SK-N-MC (cell line): ENCODE measurements around the gene SWAP70.
A peak's percentile ranks its signal among the peaks of the same experiment; 100 is the strongest.

Experiments used
- DNase-seq: peaks from one replicate; pipeline ENCODE4 v3.0.0-alpha.2; 2011; ENCODE audit warnings: low read depth, low spot score
- H3K27ac ChIP-seq: fragments of 200-600 bp; sonication (generic); 2 replicates; pipeline ENCODE4 v1.5.1; 2016; ENCODE audit warnings: mixed run types
- H3K36me3 ChIP-seq: fragments of 200-600 bp; sonication (generic); 2 replicates; pipeline ENCODE4 v1.6.1; 2017; ENCODE audit warnings: antibody characterized with exemption, low read length, mixed read lengths; ENCODE audit not compliant: insufficient read depth
- H3K4me3 ChIP-seq: fragments of 200-600 bp; sonication (generic); 2 replicates; pipeline ENCODE4 v1.5.1; 2016
- H3K9ac ChIP-seq: fragments of 200-600 bp; sonication (generic); 2 replicates; pipeline ENCODE4 v1.8.0; 2017; ENCODE audit warnings: mixed run types, mixed read lengths; ENCODE audit not compliant: insufficient read length
- H3K9me3 ChIP-seq: fragments of 200-600 bp; sonication (generic); 2 replicates; pipeline ENCODE4 v1.6.1; 2017; ENCODE audit warnings: low read depth, mild to moderate bottlenecking, antibody characterized with exemption, low read length, moderate library complexity, mixed read lengths
- EZH2 ChIP-seq: fragments of 200-600 bp; sonication (generic); IDR thresholded peaks from one replicate; pipeline ENCODE4 v1.6.1; 2017; ENCODE audit warnings: antibody characterized with exemption
- FOXP2 ChIP-seq: optimal IDR thresholded peaks from 2 replicates; pipeline ENCODE3; 2011; ENCODE audit warnings: mild to moderate bottlenecking, moderate library complexity; ENCODE audit not compliant: insufficient read depth; ENCODE audit errors: extremely low read length, control extremely low read depth
- POLR2AphosphoS5 ChIP-seq: IDR thresholded peaks from 2 replicates; pipeline ENCODE4 v1.6.1; 2012; ENCODE audit warnings: mild to moderate bottlenecking, low read depth, low read length, borderline replicate concordance

The SWAP70 gene

DNA sequence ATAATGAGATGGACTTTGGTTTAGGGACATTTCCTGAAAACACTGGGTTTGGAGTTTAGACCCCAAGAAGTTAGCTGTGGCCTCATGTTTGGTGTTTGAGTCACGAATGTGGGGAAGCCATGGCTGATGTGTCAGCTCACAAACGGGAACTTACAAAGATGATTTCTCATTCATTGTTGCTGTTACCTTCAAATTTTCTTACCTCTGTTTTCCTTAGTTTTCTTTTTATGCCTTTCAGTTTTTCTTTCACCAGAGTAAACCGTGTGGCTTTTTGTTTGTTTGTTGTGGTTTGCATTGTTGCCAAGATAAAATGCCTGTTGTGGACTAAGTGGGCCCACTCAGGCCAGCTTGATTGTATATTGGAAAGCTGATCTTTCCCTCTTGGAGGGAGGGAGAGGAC lies 89.1 kb downstream of the SWAP70 start:
- TF ChIP-seq FOXP2, result no peak
- no peak for TF ChIP-seq POLR2AphosphoS5
- no peak for TF ChIP-seq EZH2
- no peak overlapping the region for H3K9ac ChIP-seq
- no peaks in the 10 kb centered on the region; the same call in 1 of the 2 replicates for H3K36me3 ChIP-seq
- DNase-seq, result no peak
- no peaks in the 10 kb centered on the region for H3K9me3 ChIP-seq
- H3K4me3 ChIP-seq, result no peak overlapping the region
- no peak overlapping the region for H3K27ac ChIP-seq

DNA sequence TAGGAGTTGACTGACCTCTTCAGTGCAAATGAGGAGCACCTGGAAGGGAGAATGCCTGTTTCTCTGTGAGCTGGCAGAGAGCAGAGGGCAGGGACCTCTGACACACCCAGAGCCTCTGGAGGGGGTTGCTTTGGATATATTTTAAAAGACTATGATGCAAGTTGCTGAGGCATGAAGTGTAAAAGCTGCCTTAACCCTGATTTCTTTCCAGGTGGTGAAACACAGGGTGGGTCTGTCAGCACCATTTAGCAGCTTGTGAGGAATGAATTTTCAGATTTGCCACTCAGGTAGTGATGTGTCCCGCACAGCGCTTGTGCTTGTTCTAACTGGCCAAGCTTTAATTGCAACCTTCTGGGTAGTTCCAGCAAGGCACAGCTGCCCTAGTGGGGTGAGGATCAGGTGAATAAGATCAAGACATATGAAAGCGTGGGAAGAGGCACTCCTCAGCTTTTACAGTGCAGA lies 90.2 kb downstream of the SWAP70 start:
- no peak overlapping the region for H3K4me3 ChIP-seq
- no peak overlapping the region for H3K9ac ChIP-seq
- no peak overlapping the region for H3K27ac ChIP-seq
- no peaks in the 10 kb centered on the region; the same call in 1 of the 2 replicates for H3K36me3 ChIP-seq
- no peak for DNase-seq
- TF ChIP-seq EZH2 (no peak), FOXP2 (no peak)
- no peaks in the 10 kb centered on the region for H3K9me3 ChIP-seq

- Histone ChIP-seq H3K9me3 (no peaks in the 10 kb centered on the region), H3K27ac (no peak overlapping the region), H3K36me3 (no peaks in the 10 kb centered on the region), H3K9ac (no peak overlapping the region), H3K4me3 (no peak overlapping the region)
- TF ChIP-seq EZH2 (no peak), FOXP2 (no peak), POLR2AphosphoS5 (no peak)
- no peak for DNase-seq
Observed at GRCh38 chr11:9755561-9756185, 91.8 kb downstream of the SWAP70 start.

DNA sequence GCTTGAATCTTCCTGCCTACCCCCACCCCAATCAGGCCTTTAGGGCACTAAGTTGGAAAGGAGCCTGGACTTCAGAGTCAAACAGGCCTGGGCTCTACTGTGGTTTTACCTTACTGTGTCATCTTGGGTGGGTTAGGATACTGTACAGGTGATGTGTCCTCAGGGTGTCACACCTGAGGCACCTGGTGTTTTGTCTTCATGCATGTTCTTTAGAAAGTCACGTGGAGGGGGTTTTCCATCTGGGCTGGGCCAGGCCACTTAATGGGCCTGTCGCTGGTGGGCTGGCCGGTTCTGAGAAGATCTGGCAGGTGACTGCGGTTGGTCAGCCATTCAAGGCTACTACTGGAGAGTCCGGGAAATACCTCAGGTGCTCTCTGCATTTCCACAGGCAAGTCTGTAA lies 92.6 kb downstream of the SWAP70 start:
- no peak for DNase-seq
- TF ChIP-seq EZH2 (no peak), FOXP2 (no peak), POLR2AphosphoS5 (no peak)
- Histone ChIP-seq H3K36me3 (no peaks in the 10 kb centered on the region), H3K9ac (no peak overlapping the region), H3K4me3 (no peak overlapping the region), H3K27ac (no peak overlapping the region), H3K9me3 (no peaks in the 10 kb centered on the region)

DNA sequence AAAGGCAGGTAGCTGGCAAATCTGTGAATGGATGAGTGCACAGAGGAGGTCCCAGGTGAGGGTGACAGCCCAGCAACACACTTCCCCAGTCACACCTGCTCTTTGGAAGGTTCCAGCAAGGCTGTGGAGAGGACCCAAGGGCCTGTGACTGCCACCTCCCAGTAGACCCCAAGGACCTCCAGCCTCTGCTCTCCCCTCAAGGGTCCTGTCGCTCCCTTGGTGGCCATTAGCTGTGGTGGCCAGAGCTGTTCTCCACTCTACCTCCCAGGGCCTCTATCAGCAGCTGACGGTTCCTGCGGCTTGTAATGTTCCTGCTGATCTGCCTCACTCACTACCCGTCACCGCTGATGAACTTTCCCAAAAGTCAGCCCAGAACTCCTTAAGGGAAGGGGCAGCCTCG lies 93.0 kb downstream of the SWAP70 start:
- H3K36me3 ChIP-seq, result no peaks in the 10 kb centered on the region
- TF ChIP-seq FOXP2 (no peak), EZH2 (no peak), POLR2AphosphoS5 (no peak)
- no peak overlapping the region for H3K27ac ChIP-seq
- DNase-seq, result no peak
- no peaks in the 10 kb centered on the region for H3K9me3 ChIP-seq
- no peak overlapping the region for H3K9ac ChIP-seq
- no peak overlapping the region for H3K4me3 ChIP-seq

GRCh38 chr11:9757809-9758636 lies 94.1 kb downstream of the SWAP70 start:
- peak overlapping the region; percentile 85 for H3K9ac ChIP-seq
- no peaks in the 10 kb centered on the region for H3K36me3 ChIP-seq
- no peak for DNase-seq
- H3K4me3 ChIP-seq, result peak overlapping the region; percentile 93
- H3K9me3 ChIP-seq, result no peaks in the 10 kb centered on the region
- no peak for TF ChIP-seq FOXP2
- peak; percentile 82 for TF ChIP-seq POLR2AphosphoS5
- H3K27ac ChIP-seq, result no peak overlapping the region

DNA sequence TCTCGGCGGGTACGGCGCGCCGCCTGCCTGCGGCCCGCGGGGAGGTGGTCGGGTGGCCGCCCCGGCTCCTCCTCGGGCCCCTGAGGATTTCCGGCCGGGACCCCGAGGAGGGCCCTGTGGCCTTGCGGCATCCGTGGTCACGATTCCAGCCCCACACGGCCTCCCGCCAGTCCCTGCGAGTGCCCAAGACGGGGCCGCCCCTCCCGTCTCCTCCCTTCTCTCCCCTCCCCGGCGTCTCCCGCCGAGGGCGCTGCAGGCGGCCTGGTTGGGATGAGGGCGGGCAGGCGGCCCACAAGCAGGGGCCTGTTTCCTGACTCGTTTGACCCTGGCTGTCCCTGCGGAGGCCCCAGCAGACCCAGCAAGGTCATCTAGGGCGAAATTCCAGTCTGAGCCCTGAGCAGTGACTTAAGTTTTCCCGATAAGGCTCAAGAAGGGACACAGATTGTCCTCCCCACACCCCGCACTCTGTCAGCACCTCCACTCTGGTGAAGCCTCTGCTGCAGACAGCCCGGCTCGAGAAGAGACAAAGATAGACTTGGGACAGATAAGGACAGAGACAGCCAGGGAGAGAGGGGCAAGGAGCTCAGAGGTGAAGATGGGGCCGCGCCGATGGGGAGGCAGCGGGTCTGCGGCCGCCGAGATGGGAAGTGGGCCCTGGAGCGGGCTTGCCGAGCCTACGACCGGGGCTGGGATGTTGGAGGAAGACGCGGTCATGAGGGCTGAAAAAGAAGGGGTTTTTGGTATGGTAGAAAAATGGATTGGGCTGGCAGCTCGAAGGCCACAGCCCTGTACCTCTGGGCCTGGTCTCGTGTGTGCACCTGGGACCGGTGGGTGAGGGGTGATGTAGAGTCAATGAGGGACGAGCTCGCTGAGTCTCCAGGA lies 95.0 kb downstream of the SWAP70 start:
- no peak for TF ChIP-seq EZH2
- no peak for TF ChIP-seq FOXP2
- TF ChIP-seq POLR2AphosphoS5, result 0 out of 2 replicates have a peak, but pooled peaks have one; percentile 19
- Histone ChIP-seq H3K27ac (no peak overlapping the region), H3K9me3 (no peaks in the 10 kb centered on the region), H3K9ac (peak overlapping the region; percentile 85), H3K36me3 (no peaks in the 10 kb centered on the region), H3K4me3 (peak overlapping the region; percentile 93)
- no peak for DNase-seq

GRCh38 chr11:9759519-9760192 lies 95.8 kb downstream of the SWAP70 start:
- H3K9ac ChIP-seq, result no peak overlapping the region
- no peak for DNase-seq
- no peaks in the 10 kb centered on the region for H3K9me3 ChIP-seq
- H3K36me3 ChIP-seq, result no peaks in the 10 kb centered on the region
- H3K27ac ChIP-seq, result no peak overlapping the region
- H3K4me3 ChIP-seq, result no peak overlapping the region
- TF ChIP-seq POLR2AphosphoS5, result no peak
